HepG2 (cell line): ENCODE measurements around the gene GPR139. TPM values are rescaled to one million over a fixed set of nuclear protein-coding genes. Genes with fewer than 3 reads are reported as not detected.
A peak's percentile ranks its signal among the peaks of the same experiment; 100 is the strongest.

Experiments
- ATF6 ChIP-seq: sonication (generic); formaldehyde crosslinking; conservative IDR thresholded peaks from 2 replicates; pipeline ENCODE4 v1.4.0; 2020; ENCODE audit warnings: missing genetic modification reagents
- GABPA ChIP-seq, 2 experiments: IDR thresholded peaks; 2 replicates each; pipeline ENCODE4 v1.6.1; 2011 to 2016; ENCODE audit warnings: low read depth in 2 of 2, low read length in 1 of 2, missing biosample characterization in 1 of 2, missing genetic modification characterization in 1 of 2
- GATAD1 ChIP-seq: IDR thresholded peaks from 2 replicates; pipeline ENCODE4 v1.6.1; 2016; ENCODE audit warnings: missing genetic modification reagents, missing compliant biosample characterization
- KAT7 ChIP-seq: IDR thresholded peaks from 2 replicates; pipeline ENCODE4 v1.6.1; 2018; ENCODE audit warnings: borderline replicate concordance, missing compliant biosample characterization
- MXD4 ChIP-seq: IDR thresholded peaks from 2 replicates; pipeline ENCODE4 v1.6.1; 2016; ENCODE audit warnings: mild to moderate bottlenecking, missing biosample characterization, missing genetic modification reagents
- POGZ ChIP-seq: sonication (generic); formaldehyde crosslinking; IDR thresholded peaks from 2 replicates; pipeline ENCODE4 v1.4.0; 2020; ENCODE audit warnings: mild to moderate bottlenecking, missing genetic modification reagents
- PRMT3 ChIP-seq: sonication (generic); formaldehyde crosslinking; IDR thresholded peaks from 2 replicates; pipeline ENCODE4 v1.8.1; 2022; ENCODE audit warnings: low read depth, mild to moderate bottlenecking, moderate library complexity, missing genetic modification reagents, borderline replicate concordance
- SRF ChIP-seq: IDR thresholded peaks from 2 replicates; pipeline ENCODE4 v1.6.1; 2011; ENCODE audit warnings: mild to moderate bottlenecking, low read depth, low read length, moderate library complexity
- TOE1 ChIP-seq: sonication (generic); formaldehyde crosslinking; IDR thresholded peaks from 2 replicates; pipeline ENCODE4 v1.4.0; 2020; ENCODE audit warnings: mild to moderate bottlenecking, missing genetic modification reagents
- ZNF10 ChIP-seq: sonication (generic); formaldehyde crosslinking; IDR thresholded peaks from 2 replicates; pipeline ENCODE4 v1.4.0; 2020; ENCODE audit warnings: mild to moderate bottlenecking, low read depth, missing genetic modification reagents, borderline replicate concordance
- ZNF205 ChIP-seq: IDR thresholded peaks from 2 replicates; pipeline ENCODE4 v1.6.1; 2018; ENCODE audit warnings: missing biosample characterization, missing genetic modification reagents
- ZNF264 ChIP-seq: sonication (generic); formaldehyde crosslinking; IDR thresholded peaks from 2 replicates; pipeline ENCODE4 v1.4.0; 2020; ENCODE audit warnings: missing genetic modification reagents
- ZNF282 ChIP-seq: fragments of 450-650 bp; IDR thresholded peaks from 2 replicates; pipeline ENCODE4 v1.6.1; 2018; ENCODE audit not compliant: partially characterized antibody
- ZNF317 ChIP-seq: sonication (generic); formaldehyde crosslinking; IDR thresholded peaks from 2 replicates; pipeline ENCODE4 v1.5.0; 2020; ENCODE audit warnings: mild to moderate bottlenecking, missing genetic modification reagents
- ZNF331 ChIP-seq: sonication (generic); formaldehyde crosslinking; IDR thresholded peaks from 2 replicates; pipeline ENCODE4 v1.4.0; 2020; ENCODE audit warnings: missing genetic modification reagents
- ZNF607 ChIP-seq: sonication (generic); formaldehyde crosslinking; IDR thresholded peaks from 2 replicates; pipeline ENCODE4 v1.5.1; 2020; ENCODE audit warnings: missing genetic modification reagents, mild to moderate bottlenecking, borderline replicate concordance
- ZNF678 ChIP-seq: sonication (generic); formaldehyde crosslinking; IDR thresholded peaks from 2 replicates; pipeline ENCODE4 v1.4.0; 2020; ENCODE audit warnings: mild to moderate bottlenecking, missing genetic modification reagents
- ZNF749 ChIP-seq: sonication (generic); formaldehyde crosslinking; IDR thresholded peaks from 2 replicates; pipeline ENCODE4 v1.8.0; 2022; ENCODE audit warnings: mild to moderate bottlenecking, missing genetic modification reagents, moderate library complexity, borderline replicate concordance
- ZSCAN20 ChIP-seq: sonication (generic); formaldehyde crosslinking; IDR thresholded peaks from 2 replicates; pipeline ENCODE4 v1.4.0; 2020; ENCODE audit warnings: missing genetic modification reagents, mild to moderate bottlenecking, borderline replicate concordance
- polyA plus RNA-seq, 8 experiments: library from polyadenylated mRNA; depleted of rRNA in 3 of 8; stranded (reverse) in 7 of 8; unstranded in 1 of 8; fragments of >200 nt; fragmentation: Illumina TruSeq in 4 of 8; extraction: Trizol in 4 of 8; gene quantifications; 2 replicates each; pipeline versions ENCODE4 v1.2.1 to v1.2.3, GENCODE V29; 2011 to 2016; ENCODE audit warnings: low read depth in 4 of 8, missing spikeins in 1 of 8, mixed read lengths in 1 of 8; ENCODE audit not compliant: insufficient read depth in 1 of 8
- total RNA-seq, 5 experiments: library from RNA; depleted of rRNA; stranded (reverse); fragments of >200 nt; fragmentation: Illumina TruSeq; extraction: Trizol; gene quantifications; 2 replicates each; pipeline ENCODE4 v1.2.3, GENCODE V29; 2016; ENCODE audit warnings: low read depth in 1 of 5
- TF ChIP-seq, protein P1 (sequence below), 2 experiments: IDR thresholded peaks; 2 replicates each; pipeline ENCODE4 v1.6.1; 2011 to 2012; ENCODE audit warnings: low read length in 2 of 2, borderline replicate concordance in 1 of 2, low read depth in 1 of 2, mild to moderate bottlenecking in 1 of 2, moderate library complexity in 1 of 2
- TF ChIP-seq, protein P2 (sequence below): sonication (generic); formaldehyde crosslinking; IDR thresholded peaks from 2 replicates; pipeline ENCODE4 v1.9.0; 2021; ENCODE audit warnings: missing genetic modification reagents, borderline replicate concordance
- TF ChIP-seq, protein P3 (sequence below): sonication (generic); formaldehyde crosslinking; IDR thresholded peaks from 2 replicates; pipeline ENCODE4 v1.8.0; 2022; ENCODE audit warnings: missing genetic modification reagents, mild to moderate bottlenecking, inconsistent platforms, borderline replicate concordance

GPR139 gene
- total and polyA plus RNA-seq, 2 of the 13 experiments (the other 11 are each of a cell fraction or from before 2014, with no cell fraction given): not detected

GRCh38 chr16:20023190-20023589, 50.5 kb downstream of the GPR139 start (continued):
- TF ChIP-seq ATF6 (CRISPR knock-in tag): 0 out of 2 replicates have a peak, but pooled peaks have one; percentile 39
- TF ChIP-seq TOE1 (CRISPR knock-in tag): no peak
- no peak for TF ChIP-seq MXD4 (CRISPR knock-in tag)
- TF ChIP-seq ZNF282: no peak
- no peak for TF ChIP-seq KAT7
- no peak for TF ChIP-seq GATAD1 (CRISPR knock-in tag)
- TF ChIP-seq GABPA (IDR thresholded peaks at IDR 0.05; ENCODE audit: low read depth, low read length): no peak
- TF ChIP-seq GABPA (CRISPR knock-in tag; IDR thresholded peaks at IDR 0.05; ENCODE audit: low read depth): no peak
- no peak for TF ChIP-seq PRMT3
- TF ChIP-seq, protein P1, sequence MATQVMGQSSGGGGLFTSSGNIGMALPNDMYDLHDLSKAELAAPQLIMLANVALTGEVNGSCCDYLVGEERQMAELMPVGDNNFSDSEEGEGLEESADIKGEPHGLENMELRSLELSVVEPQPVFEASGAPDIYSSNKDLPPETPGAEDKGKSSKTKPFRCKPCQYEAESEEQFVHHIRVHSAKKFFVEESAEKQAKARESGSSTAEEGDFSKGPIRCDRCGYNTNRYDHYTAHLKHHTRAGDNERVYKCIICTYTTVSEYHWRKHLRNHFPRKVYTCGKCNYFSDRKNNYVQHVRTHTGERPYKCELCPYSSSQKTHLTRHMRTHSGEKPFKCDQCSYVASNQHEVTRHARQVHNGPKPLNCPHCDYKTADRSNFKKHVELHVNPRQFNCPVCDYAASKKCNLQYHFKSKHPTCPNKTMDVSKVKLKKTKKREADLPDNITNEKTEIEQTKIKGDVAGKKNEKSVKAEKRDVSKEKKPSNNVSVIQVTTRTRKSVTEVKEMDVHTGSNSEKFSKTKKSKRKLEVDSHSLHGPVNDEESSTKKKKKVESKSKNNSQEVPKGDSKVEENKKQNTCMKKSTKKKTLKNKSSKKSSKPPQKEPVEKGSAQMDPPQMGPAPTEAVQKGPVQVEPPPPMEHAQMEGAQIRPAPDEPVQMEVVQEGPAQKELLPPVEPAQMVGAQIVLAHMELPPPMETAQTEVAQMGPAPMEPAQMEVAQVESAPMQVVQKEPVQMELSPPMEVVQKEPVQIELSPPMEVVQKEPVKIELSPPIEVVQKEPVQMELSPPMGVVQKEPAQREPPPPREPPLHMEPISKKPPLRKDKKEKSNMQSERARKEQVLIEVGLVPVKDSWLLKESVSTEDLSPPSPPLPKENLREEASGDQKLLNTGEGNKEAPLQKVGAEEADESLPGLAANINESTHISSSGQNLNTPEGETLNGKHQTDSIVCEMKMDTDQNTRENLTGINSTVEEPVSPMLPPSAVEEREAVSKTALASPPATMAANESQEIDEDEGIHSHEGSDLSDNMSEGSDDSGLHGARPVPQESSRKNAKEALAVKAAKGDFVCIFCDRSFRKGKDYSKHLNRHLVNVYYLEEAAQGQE (IDR thresholded peaks at IDR 0.05; ENCODE audit: borderline replicate concordance in 1 of 2, low read depth in 1 of 2, low read length in 2 of 2): peak; percentile 51 to 96
- no peak for TF ChIP-seq ZNF749 (CRISPR knock-in tag)
- TF ChIP-seq ZSCAN20 (CRISPR knock-in tag): no peak
- no peak for TF ChIP-seq ZNF10
- TF ChIP-seq ZNF264 (CRISPR knock-in tag): 0 out of 2 replicates have a peak, but pooled peaks have one; percentile 29
- TF ChIP-seq, protein P2, sequence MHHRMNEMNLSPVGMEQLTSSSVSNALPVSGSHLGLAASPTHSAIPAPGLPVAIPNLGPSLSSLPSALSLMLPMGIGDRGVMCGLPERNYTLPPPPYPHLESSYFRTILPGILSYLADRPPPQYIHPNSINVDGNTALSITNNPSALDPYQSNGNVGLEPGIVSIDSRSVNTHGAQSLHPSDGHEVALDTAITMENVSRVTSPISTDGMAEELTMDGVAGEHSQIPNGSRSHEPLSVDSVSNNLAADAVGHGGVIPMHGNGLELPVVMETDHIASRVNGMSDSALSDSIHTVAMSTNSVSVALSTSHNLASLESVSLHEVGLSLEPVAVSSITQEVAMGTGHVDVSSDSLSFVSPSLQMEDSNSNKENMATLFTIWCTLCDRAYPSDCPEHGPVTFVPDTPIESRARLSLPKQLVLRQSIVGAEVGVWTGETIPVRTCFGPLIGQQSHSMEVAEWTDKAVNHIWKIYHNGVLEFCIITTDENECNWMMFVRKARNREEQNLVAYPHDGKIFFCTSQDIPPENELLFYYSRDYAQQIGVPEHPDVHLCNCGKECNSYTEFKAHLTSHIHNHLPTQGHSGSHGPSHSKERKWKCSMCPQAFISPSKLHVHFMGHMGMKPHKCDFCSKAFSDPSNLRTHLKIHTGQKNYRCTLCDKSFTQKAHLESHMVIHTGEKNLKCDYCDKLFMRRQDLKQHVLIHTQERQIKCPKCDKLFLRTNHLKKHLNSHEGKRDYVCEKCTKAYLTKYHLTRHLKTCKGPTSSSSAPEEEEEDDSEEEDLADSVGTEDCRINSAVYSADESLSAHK (CRISPR knock-in tag): no peak
- no peak for TF ChIP-seq ZNF317
- TF ChIP-seq, protein P3, sequence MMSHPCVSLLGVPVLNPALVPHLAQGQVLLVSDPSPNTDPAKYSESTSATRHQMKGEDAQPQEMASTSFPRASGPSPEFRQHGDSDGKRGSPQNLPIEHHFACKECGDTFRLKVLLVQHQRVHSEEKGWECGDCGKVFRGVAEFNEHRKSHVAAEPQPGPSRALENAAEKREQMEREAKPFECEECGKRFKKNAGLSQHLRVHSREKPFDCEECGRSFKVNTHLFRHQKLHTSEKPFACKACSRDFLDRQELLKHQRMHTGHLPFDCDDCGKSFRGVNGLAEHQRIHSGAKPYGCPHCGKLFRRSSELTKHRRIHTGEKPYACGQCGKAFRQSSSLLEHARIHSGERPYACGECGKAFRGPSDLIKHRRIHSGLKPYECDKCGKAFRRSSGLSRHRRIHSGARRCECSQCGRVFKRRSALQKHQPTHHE (CRISPR knock-in tag): no peak
- no peak for TF ChIP-seq ZNF205 (CRISPR knock-in tag)
- TF ChIP-seq ZNF331 (CRISPR knock-in tag): no peak
- TF ChIP-seq ZNF607: no peak
- no peak for TF ChIP-seq POGZ
- no peak for TF ChIP-seq SRF
- TF ChIP-seq ZNF678 (CRISPR knock-in tag): no peak
